ENCODE results near the gene CLEC2L. TPM values are rescaled to one million over a fixed set of nuclear protein-coding genes. Genes with fewer than 3 reads are reported as not detected.

Gene CLEC2L
- total and polyA plus RNA-seq, 2 of the 8 experiments (the other 6 are each of a cell fraction or from before 2014, with no cell fraction given), result 0.20 to 1.9 TPM

- no peak for TF ChIP-seq SAP30 (IDR thresholded peaks at IDR 0.05; ENCODE audit: insufficient read depth, insufficient replicate concordance, low read length)
- peak; percentile 27; the same call in 1 of the 2 replicates for TF ChIP-seq USF2 (IDR thresholded peaks at IDR 0.05; ENCODE audit: low read length)
- no peak for TF ChIP-seq EGR1 (IDR thresholded peaks at IDR 0.05; ENCODE audit: borderline replicate concordance, low read depth, low read length)
- peak; percentile 80 for TF ChIP-seq E2F6 (IDR thresholded peaks at IDR 0.05)
- no peak for TF ChIP-seq SP2 (IDR thresholded peaks at IDR 0.05; ENCODE audit: low read length)
- no peak for TF ChIP-seq KDM5A (IDR thresholded peaks at IDR 0.05; ENCODE audit: low read length)
- TF ChIP-seq CEBPB (IDR thresholded peaks at IDR 0.05; ENCODE audit: low read depth, low read length), result no peak
These were observed 40.6 kb upstream of the CLEC2L start (continued) for GRCh38 chr7:139482662-139483466.

Measured in H1 (cell line).